ENCODE measurements around the gene AP3S2. TPM values are rescaled to one million over a fixed set of nuclear protein-coding genes. Genes with fewer than 3 reads are reported as not detected.
A peak's percentile ranks its signal among the peaks of the same experiment; 100 is the strongest.

Gene AP3S2
- total and polyA plus RNA-seq, 2 of the 13 experiments (the other 11 are each of a cell fraction or from before 2014, with no cell fraction given) = 17.6 to 44.4 TPM

- TF ChIP-seq DZIP1 (CRISPR knock-in tag; IDR thresholded peaks at IDR 0.05) (peak; percentile 21; the same call in 1 of the 2 replicates), HNRNPL (IDR thresholded peaks at IDR 0.05; ENCODE audit: low read depth, low read length) (0 out of 2 replicates have a peak, but pooled peaks have one; percentile 24), ZNF280D (CRISPR knock-in tag; IDR thresholded peaks at IDR 0.05) (0 out of 2 replicates have a peak, but pooled peaks have one; percentile 8), ZNF777 (CRISPR knock-in tag; IDR thresholded peaks at IDR 0.05) (no peak), ZNF570 (CRISPR knock-in tag; IDR thresholded peaks at IDR 0.05; ENCODE audit: borderline replicate concordance) (no peak), ZNF33A (CRISPR knock-in tag; IDR thresholded peaks at IDR 0.05; ENCODE audit: borderline replicate concordance) (no peak), IRF2 (CRISPR knock-in tag; IDR thresholded peaks at IDR 0.05) (no peak), ZNF263 (CRISPR knock-in tag; IDR thresholded peaks at IDR 0.05) (0 out of 2 replicates have a peak, but pooled peaks have one; percentile 25), ZNF678 (CRISPR knock-in tag; IDR thresholded peaks at IDR 0.05) (0 out of 2 replicates have a peak, but pooled peaks have one; percentile 5), NR3C1 (CRISPR knock-in tag; IDR thresholded peaks at IDR 0.05) (no peak), KAT2B (IDR thresholded peaks at IDR 0.05; ENCODE audit: borderline replicate concordance, low read depth, low read length) (no peak), ZNF18 (CRISPR knock-in tag; IDR thresholded peaks at IDR 0.05; ENCODE audit: insufficient replicate concordance) (no peak), YEATS2 (CRISPR knock-in tag; IDR thresholded peaks at IDR 0.05; ENCODE audit: borderline replicate concordance) (no peak), MAFG (CRISPR knock-in tag; IDR thresholded peaks at IDR 0.05) (no peak), JUN (CRISPR knock-in tag; IDR thresholded peaks at IDR 0.05) (no peak), ZC3H13 (CRISPR knock-in tag; IDR thresholded peaks at IDR 0.05) (peak; percentile 41; the same call in 1 of the 2 replicates), RBFOX2 (IDR thresholded peaks at IDR 0.05; ENCODE audit: low read depth, low read length) (0 out of 2 replicates have a peak, but pooled peaks have one; percentile 41)
- TF ChIP-seq, protein P1, sequence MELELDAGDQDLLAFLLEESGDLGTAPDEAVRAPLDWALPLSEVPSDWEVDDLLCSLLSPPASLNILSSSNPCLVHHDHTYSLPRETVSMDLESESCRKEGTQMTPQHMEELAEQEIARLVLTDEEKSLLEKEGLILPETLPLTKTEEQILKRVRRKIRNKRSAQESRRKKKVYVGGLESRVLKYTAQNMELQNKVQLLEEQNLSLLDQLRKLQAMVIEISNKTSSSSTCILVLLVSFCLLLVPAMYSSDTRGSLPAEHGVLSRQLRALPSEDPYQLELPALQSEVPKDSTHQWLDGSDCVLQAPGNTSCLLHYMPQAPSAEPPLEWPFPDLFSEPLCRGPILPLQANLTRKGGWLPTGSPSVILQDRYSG (CRISPR knock-in tag; IDR thresholded peaks at IDR 0.05) = no peak
- TF ChIP-seq, protein P2, sequence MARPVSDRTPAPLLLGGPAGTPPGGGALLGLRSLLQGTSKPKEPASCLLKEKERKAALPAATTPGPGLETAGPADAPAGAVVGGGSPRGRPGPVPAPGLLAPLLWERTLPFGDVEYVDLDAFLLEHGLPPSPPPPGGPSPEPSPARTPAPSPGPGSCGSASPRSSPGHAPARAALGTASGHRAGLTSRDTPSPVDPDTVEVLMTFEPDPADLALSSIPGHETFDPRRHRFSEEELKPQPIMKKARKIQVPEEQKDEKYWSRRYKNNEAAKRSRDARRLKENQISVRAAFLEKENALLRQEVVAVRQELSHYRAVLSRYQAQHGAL (CRISPR knock-in tag; IDR thresholded peaks at IDR 0.05; ENCODE audit: not compliant biosample characterization) = no peak
These were observed 88.3 kb downstream of the AP3S2 start (continued) for GRCh38 chr15:89805241-89806209.

Measured in HepG2 (cell line).